ENCODE results near the gene TRPM4.

- TF ChIP-seq POLR2A (IDR thresholded peaks at IDR 0.05) (no peak), CTCF (IDR thresholded peaks at IDR 0.05) (no peak)
Measured at GRCh38 chr19:49217382-49217781, 59.8 kb downstream of the TRPM4 start.

Measured in body of pancreas (tissue), 4 donors.